Stimulated activated CD8-positive, alpha-beta memory T cell treated with anti-CD3 and anti-CD28 coated beads, Interleukin-2, amount 100 ng/mL, for 48 hours (primary cell): ENCODE measurements around the gene RAB3GAP1.

Experiments
- DNase-seq, 2 donors: peaks; one replicate each; pipeline ENCODE4 v3.0.0-alpha.2; 2020; ENCODE audit warnings: low read depth in 2 of 2

RAB3GAP1 gene

GRCh38 chr2:135163901-135164300 is 111.8 kb downstream of the RAB3GAP1 start:
- DNase-seq = no peak

- no peak for DNase-seq
Observed at GRCh38 chr2:135164431-135164830, 112.3 kb downstream of the RAB3GAP1 start.

- DNase-seq = no peak
Observed at GRCh38 chr2:135167273-135167672, 115.2 kb downstream of the RAB3GAP1 start.

DNA sequence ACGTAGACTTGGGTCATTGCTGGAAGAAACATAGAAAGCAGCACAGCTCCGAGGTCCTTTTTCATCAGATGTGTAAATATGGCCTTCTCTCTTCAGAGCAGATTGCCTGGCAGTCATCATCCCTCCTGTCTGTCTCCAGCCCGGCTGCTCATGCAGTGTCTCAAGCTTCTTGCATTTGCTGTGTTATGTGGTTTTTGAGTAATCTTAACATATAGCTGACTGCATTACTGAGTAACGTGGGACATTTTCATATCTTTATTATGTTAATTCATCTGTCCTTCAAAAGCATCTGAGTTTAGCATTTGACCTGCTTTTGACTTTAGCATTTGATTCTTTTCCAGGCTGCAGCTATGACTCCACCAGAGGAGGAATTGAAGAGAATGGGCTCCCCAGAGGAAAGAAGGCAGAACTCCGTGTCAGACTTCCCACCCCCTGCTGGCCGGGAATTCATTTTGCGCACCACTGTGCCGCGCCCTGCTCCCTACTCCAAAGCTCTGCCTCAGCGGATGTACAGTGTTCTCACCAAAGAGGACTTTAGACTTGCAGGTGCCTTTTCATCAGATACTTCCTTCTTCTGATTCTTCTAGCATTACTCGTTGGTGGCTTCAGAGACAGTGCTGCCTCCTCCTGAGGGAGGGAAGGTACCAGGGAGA is 116.2 kb downstream of the RAB3GAP1 start:
- no peak for DNase-seq

DNA sequence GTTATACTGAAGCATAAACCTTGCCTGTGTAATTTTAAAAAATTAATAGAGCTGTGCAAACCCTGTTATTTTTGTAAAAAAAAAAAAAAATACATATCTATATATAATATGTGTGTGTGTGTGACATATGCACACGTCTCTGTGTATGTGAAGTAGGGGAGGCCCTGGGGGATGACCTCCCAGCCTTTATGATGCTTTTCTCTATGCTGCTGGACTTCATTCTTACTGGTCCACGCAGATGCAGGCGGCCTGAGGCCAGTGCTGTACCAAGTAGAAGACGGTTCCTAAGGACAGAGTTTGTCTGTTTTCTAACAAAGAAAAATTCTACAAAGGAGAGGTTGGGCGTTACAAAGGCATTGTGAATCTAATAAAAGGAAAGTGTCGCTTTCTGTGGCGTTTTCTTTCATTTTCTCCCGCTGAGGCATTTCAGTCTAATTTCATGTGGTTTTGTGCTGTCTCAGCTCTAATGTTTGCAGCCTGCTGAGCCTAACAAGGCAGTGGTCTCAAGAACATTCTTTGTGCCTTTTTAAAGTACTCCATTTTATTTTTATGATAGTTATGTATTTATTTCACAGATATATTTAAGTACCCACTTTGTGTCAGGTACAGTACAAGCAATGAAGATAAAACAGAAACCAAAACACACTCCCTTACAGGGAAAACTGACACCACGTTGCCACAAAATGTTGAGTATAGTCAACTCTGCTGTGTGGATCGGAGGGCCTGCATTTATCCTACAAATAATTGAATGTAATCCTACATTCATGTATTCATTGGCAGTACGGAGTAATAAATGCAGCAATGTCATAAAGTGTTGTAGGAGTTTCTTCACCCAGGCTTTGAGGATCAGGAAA is 118.0 kb downstream of the RAB3GAP1 start:
- DNase-seq = no peak

- DNase-seq = no peak
Observed at GRCh38 chr2:135174049-135174809, 122.1 kb downstream of the RAB3GAP1 start.

DNA sequence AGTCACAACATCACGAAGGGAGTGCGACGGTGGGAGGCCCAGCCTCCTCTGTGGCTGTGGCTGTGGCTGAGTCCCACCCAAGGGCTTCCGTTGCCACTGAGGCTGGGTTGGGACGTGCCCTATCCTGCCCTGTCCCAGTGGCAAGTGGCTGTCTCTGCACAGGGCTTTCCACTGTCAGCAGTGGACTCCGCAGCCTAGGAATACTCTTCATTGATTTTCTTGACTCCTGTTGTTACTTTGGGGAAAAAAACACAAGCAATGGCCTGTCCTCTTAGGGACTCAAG is 122.7 kb downstream of the RAB3GAP1 start:
- DNase-seq = no peak

DNA sequence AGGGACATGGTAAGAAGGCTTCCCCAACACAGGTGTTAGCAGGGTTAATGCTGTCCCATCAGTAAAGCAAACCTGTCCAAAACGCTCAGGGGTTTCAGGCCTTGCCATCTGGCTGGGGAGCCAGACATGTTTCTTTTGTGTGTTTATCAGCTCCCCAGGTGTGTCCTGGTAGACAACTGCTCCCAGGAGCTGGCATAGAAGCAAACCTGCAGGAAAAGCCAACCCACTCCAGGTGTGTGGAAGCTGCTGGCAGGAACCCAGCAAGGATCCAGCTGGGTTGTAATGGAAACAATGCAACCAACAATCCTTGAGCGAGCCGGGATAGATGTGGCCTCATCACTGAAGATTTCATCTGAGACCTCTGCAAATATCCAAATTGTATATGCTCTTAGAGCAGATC is 123.1 kb downstream of the RAB3GAP1 start:
- no peak for DNase-seq

- no peak for DNase-seq
Observed at GRCh38 chr2:135179689-135180088, 127.6 kb downstream of the RAB3GAP1 start.

DNA sequence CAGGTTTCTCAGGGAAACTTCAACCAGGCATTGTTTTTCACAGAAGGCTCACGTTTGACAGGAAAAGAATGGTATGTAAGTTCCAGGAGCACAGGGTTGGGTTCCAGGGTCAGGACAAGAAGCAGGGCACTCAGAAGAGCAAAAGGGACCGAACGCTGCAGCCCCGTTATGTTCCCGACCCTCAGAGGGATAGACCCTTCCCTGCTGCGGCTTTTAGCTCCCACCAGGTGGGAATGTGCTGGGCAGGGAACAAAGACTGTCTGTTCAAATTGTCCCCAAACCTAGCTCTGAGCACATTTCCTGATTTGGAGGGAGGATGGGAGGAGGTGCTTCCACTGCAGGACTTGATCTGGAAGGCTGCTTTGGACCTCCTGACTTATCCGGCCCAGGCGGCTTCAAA is 130.1 kb downstream of the RAB3GAP1 start:
- DNase-seq = no peak

DNA sequence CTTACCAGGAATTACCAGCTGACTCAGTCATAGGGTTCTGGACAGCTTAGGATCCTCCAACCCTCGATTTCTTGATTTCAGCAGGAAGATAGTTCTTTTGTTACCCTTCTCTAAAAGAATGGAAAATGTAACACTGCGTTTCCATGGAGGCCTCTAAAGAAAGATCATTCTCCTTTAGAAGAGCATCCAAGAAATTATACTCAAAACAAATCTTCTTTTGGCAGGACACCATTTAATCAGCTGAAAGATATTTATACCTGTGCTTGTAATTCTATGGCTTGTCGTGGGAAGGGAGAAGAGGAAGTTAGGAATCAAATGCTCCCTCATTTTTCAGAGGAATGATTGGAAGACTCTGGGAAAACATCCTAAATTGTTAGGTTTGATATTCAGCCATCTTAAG is 130.5 kb downstream of the RAB3GAP1 start:
- no peak for DNase-seq

DNA sequence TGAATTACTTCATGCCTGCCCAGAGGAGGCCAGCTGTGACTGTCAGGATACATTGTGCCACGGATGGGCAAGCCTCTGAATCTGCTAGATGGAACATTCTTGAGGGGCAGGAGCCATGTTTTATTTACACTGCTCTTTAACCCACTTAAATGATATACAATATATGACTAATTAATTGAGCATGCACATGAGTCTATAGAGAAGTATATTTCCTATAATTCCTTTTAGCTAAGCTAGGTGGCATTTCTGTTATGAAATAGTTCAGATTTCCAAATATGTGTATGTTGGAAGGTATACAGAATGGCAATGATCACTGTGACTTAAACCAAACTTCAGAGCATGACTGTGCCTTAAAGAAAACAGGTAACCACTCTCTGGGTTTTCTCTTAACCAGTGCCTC is 131.7 kb downstream of the RAB3GAP1 start:
- DNase-seq = no peak

GRCh38 chr2:135186054-135186453 is 134.0 kb downstream of the RAB3GAP1 start:
- no peak for DNase-seq

- DNase-seq = no peak
Observed at GRCh38 chr2:135187270-135187669, 135.2 kb downstream of the RAB3GAP1 start.

DNA sequence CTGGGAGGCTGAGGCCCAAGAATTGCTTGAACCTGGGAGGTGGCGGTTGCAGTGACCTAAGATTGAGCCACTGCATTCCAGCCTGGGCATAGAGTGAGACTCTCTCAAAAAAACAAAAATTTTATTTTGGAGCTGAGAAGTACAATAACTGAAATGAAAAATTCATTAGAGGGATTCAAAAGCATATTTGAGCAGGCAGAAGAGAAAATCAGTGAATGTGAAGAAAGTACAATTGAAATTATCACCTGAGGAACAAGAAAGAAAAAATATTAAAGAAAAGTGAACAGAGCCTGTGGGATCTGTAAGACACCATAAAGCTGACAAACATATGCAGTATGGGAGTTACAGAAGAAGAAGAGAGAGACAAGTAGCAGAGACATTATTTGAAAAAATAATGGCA is 137.1 kb downstream of the RAB3GAP1 start:
- no peak for DNase-seq

DNA sequence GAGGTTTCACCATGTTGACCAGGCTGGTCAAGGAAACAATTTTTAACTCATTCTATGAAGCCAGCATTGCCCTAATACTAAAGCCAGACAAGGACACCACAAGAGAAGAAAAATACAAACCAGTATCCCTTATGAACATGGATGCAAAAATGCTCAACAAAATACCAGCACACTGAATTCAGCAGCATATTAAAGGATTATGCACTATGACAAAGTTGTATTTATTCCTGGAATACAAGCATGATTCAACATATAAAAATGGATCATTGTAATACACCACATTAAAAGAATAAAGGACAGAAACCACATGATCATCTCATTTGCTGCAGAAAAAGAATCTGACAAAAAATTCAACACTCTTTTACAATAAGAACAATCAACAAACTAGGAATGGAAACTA is 138.7 kb downstream of the RAB3GAP1 start:
- DNase-seq = no peak

DNA sequence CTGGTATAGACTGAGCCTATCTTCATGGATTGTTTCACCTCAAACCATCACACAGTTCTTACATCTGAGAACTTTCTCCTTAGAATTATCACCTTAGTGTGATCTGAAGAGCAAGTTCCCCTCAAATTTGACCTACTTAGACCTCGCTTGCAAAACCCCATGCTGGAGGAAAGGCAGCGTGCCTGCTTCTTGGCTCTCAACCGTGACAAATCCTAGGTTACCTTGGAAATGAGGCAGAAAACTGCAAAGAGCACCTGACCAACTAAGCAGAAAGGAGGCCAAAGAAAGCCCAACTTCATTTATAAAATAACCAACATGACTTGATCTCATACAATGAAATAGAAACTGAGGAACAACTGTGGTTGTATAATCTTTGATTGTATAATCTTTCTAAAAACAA is 146.4 kb downstream of the RAB3GAP1 start:
- no peak for DNase-seq

GRCh38 chr2:135202751-135203150 is 150.7 kb downstream of the RAB3GAP1 start:
- DNase-seq = no peak

GRCh38 chr2:135203944-135204343 is 151.9 kb downstream of the RAB3GAP1 start:
- DNase-seq = no peak

DNA sequence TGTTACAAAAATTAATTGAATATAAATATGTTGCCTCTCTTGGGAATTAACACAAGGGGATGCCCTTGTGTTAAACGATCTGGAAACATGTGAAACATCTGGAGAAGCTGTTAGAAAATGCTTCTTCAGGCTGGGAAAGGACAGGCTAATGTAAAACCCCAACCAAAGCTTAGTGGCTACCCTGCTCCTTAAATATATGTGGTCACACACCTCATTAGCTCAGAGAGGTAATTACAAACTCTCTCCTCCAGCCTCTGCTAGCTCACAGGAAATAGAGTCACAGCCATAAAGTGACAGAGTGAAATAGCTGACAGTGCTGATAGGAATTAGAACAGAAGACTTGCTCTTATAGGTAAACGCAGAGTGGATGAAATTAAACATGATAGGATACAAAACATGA is 155.9 kb downstream of the RAB3GAP1 start:
- DNase-seq = no peak

DNA sequence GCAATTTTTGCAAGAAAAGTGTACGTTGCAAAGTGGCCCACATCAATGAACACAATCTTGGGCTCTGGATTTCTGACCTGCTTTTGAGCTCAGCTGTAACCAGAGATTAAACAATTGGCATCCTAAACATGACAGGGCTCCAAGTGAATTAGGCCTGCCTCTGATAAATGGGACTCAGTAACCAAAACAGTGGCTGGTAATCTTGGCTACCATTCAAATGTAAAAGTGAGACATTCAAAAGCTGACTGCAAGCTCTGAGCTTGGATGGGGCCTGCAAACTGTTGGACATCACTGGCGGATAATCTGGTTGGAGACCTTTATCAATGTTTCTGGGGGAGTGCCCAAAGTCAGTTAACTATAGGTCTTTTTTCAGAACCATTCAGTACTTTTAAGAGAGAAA is 160.7 kb downstream of the RAB3GAP1 start:
- DNase-seq = no peak

- DNase-seq = no peak
Observed at GRCh38 chr2:135218426-135218825, 166.3 kb downstream of the RAB3GAP1 start.

DNA sequence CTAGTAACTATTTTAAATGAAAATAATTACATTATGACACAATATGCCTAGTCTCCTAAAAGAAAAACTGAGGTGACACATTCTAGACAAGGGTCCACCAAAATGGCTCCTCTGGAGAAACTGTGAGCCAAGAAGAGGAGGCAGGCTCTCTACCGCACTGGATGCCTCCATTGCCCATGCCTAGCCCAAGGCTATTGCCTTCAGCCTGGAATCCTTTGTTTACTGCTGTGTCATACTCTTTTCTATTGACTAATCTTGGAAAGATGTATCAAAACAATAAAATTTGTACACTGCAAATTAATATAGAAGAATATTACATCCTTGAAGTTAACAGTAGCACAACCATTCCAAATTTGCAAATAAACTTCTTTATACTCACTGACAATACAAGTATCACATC is 167.1 kb downstream of the RAB3GAP1 start:
- DNase-seq = no peak
